HCT116 (cell line): ENCODE measurements around the gene BFSP1. TPM values are rescaled to one million over a fixed set of nuclear protein-coding genes. Genes with fewer than 3 reads are reported as not detected.

ENCODE experiments used
- ATAC-seq: fragments of 200-7000 bp; cut with Tn5 transposase; 2 replicates; pipeline ENCODE4 v1.9.1; 2020; ENCODE audit warnings: mild to moderate bottlenecking, moderate library complexity
- BruUV-seq: library from RNA; stranded (reverse); fragments of 400-500 nt; replicated peaks from 2 replicates; lab custom pipeline; 2021; lab: Mats Ljungman, UMichigan
- CTCF ChIA-PET: fragments of 300-600 bp; sonication (Branson Sonifier 250); formaldehyde crosslinking; loops from one replicate; lab custom pipeline; 2021; ENCODE audit warnings: antibody characterized with exemption; lab: Charles Lee
- POLR2A ChIA-PET: fragments of 300-600, 350-600 bp; sonication (Branson Sonifier 250); formaldehyde crosslinking; loops from one replicate; lab custom pipeline; 2021; ENCODE audit warnings: antibody characterized with exemption; lab: Charles Lee
- RAD21 ChIA-PET, 2 experiments: fragments of 300-600 bp; sonication (Branson Sonifier 250); formaldehyde crosslinking; loops; one replicate each; lab custom pipeline; 2023; ENCODE audit warnings: low total read pairs in 2 of 2; ENCODE audit not compliant: uncharacterized antibody in 2 of 2, unreplicated experiment in 2 of 2, low non-redundant PET in 1 of 2; lab: Charles Lee
- DNase-seq: peaks from one replicate; pipeline ENCODE4 v3.0.0-alpha.2; 2010; ENCODE audit warnings: low read depth, low spot score
- H2AFZ ChIP-seq: fragments of 200-600 bp; shearing (Covaris generic), sonication (generic); 2 replicates; pipeline ENCODE4 v1.6.1; 2017; ENCODE audit warnings: low read depth, mixed run types, mixed read lengths, antibody characterized with exemption, low read length; ENCODE audit not compliant: poor library complexity, severe bottlenecking
- H3K27ac ChIP-seq: 2 replicates; pipeline ENCODE4 v1.5.1; 2012; ENCODE audit warnings: low read depth, low read length
- H3K27me3 ChIP-seq: fragments of 200-600 bp; sonication (generic); 2 replicates; pipeline ENCODE4 v1.6.1; 2016; ENCODE audit warnings: mixed run types, low read length, mixed read lengths; ENCODE audit not compliant: insufficient read depth
- H3K36me3 ChIP-seq, 2 experiments: fragments of 200-500 bp in 1 of 2; fragments of 200-600 bp in 1 of 2; sonication (Bioruptor generic) in 1 of 2; sonication (generic) in 1 of 2; 2 replicates each; pipeline versions ENCODE4 v1.5.1 to v1.6.1; 2014 to 2016; ENCODE audit warnings: low read length in 2 of 2, inconsistent platforms in 1 of 2, mixed read lengths in 1 of 2, mixed run types in 1 of 2; ENCODE audit not compliant: insufficient read depth in 2 of 2, control insufficient read depth in 1 of 2
- H3K4me1 ChIP-seq, 2 experiments: fragments of 200-600 bp in 1 of 2; sonication (generic) in 1 of 2; 2 replicates each; pipeline versions ENCODE4 v1.5.1 to v1.6.1; 2012 to 2017; ENCODE audit warnings: low read length in 2 of 2, inconsistent platforms in 1 of 2, mild to moderate bottlenecking in 1 of 2, mixed read lengths in 1 of 2, mixed run types in 1 of 2, moderate library complexity in 1 of 2; ENCODE audit not compliant: insufficient read depth in 2 of 2, control insufficient read depth in 1 of 2
- H3K4me2 ChIP-seq: fragments of 200-600 bp; sonication (generic); 2 replicates; pipeline ENCODE4 v1.6.1; 2017; ENCODE audit warnings: mixed run types, low read length, mixed read lengths
- H3K4me3 ChIP-seq, 2 experiments: fragments of 200-600 bp in 1 of 2; sonication (generic) in 1 of 2; replicated peaks in 1 of 2; 2 replicates each; pipeline ENCODE4 v1.5.1; 2011 to 2016; ENCODE audit warnings: low read length in 2 of 2, control low read depth in 1 of 2, low read depth in 1 of 2, mild to moderate bottlenecking in 1 of 2, mixed read lengths in 1 of 2, mixed run types in 1 of 2
- H3K79me2 ChIP-seq: fragments of 200-600 bp; sonication (generic); 2 replicates; pipeline ENCODE4 v1.6.1; 2017; ENCODE audit warnings: mild to moderate bottlenecking, mixed run types, low read length, moderate library complexity, mixed read lengths; ENCODE audit not compliant: insufficient read depth
- H3K9ac ChIP-seq: fragments of 200-600 bp; sonication (generic); 2 replicates; pipeline ENCODE4 v1.6.1; 2016; ENCODE audit warnings: low read length, mixed read lengths
- H3K9me2 ChIP-seq: fragments of 200-600 bp; sonication (generic), shearing (Covaris generic); 2 replicates; pipeline ENCODE4 v1.6.1; 2017; ENCODE audit warnings: mixed run types, mild to moderate bottlenecking, moderate library complexity; ENCODE audit not compliant: insufficient read depth
- H3K9me3 ChIP-seq, 2 experiments: fragments of 200-500 bp in 1 of 2; fragments of 200-600 bp in 1 of 2; sonication (Bioruptor generic) in 1 of 2; sonication (generic) in 1 of 2; 2 replicates each; pipeline ENCODE4 v1.6.1; 2014 to 2017; ENCODE audit warnings: low read length in 2 of 2, mixed read lengths in 2 of 2, inconsistent platforms in 1 of 2, low read depth in 1 of 2, mild to moderate bottlenecking in 1 of 2, mixed run types in 1 of 2, moderate library complexity in 1 of 2; ENCODE audit not compliant: control insufficient read depth in 1 of 2, insufficient read depth in 1 of 2
- H4K20me1 ChIP-seq: fragments of 200-600 bp; sonication (generic), shearing (Covaris generic); 2 replicates; pipeline ENCODE4 v1.6.1; 2017; ENCODE audit warnings: mixed run types, mild to moderate bottlenecking, moderate library complexity; ENCODE audit not compliant: insufficient read depth
- ATF3 ChIP-seq: IDR thresholded peaks from 2 replicates; pipeline ENCODE4 v1.6.1; 2012
- CBX3 ChIP-seq: IDR thresholded peaks from 2 replicates; pipeline ENCODE4 v1.6.1; 2012; ENCODE audit warnings: low read depth
- CEBPB ChIP-seq: IDR thresholded peaks from 2 replicates; pipeline ENCODE4 v1.6.1; 2012; ENCODE audit warnings: low read depth
- EGR1 ChIP-seq: IDR thresholded peaks from 2 replicates; pipeline ENCODE4 v1.6.1; 2012; ENCODE audit warnings: low read depth
- ELF1 ChIP-seq: IDR thresholded peaks from 2 replicates; pipeline ENCODE4 v1.6.1; 2012; ENCODE audit warnings: low read depth, borderline replicate concordance
- EZH2 ChIP-seq: fragments of 200-600 bp; sonication (generic); IDR thresholded peaks from 2 replicates; pipeline ENCODE4 v1.6.1; 2017; ENCODE audit warnings: antibody characterized with exemption, mixed run types
- FOSL1 ChIP-seq: IDR thresholded peaks from 2 replicates; pipeline ENCODE4 v1.6.1; 2012; ENCODE audit warnings: low read depth
- JUND ChIP-seq: IDR thresholded peaks from 2 replicates; pipeline ENCODE4 v1.6.1; 2012
- POLR2AphosphoS5 ChIP-seq: IDR thresholded peaks from 2 replicates; pipeline ENCODE4 v1.6.1; 2011; ENCODE audit warnings: mild to moderate bottlenecking, low read depth, low read length, moderate library complexity
- RAD21 ChIP-seq: IDR thresholded peaks from 2 replicates; pipeline ENCODE4 v1.6.1; 2012; ENCODE audit warnings: low read depth, mild to moderate bottlenecking
- REST ChIP-seq: IDR thresholded peaks from 2 replicates; pipeline ENCODE4 v1.6.1; 2012; ENCODE audit warnings: low read depth
- SIN3A ChIP-seq: IDR thresholded peaks from 2 replicates; pipeline ENCODE4 v1.6.1; 2012; ENCODE audit warnings: low read depth
- TCF7L2 ChIP-seq: IDR thresholded peaks from 2 replicates; pipeline ENCODE4 v1.7.0; 2011; ENCODE audit warnings: borderline replicate concordance, inconsistent platforms; ENCODE audit not compliant: insufficient read depth, insufficient read length; ENCODE audit errors: extremely low read depth
- ZBTB33 ChIP-seq: IDR thresholded peaks from 2 replicates; pipeline ENCODE4 v1.6.1; 2011; ENCODE audit warnings: mild to moderate bottlenecking, low read length, moderate library complexity; ENCODE audit not compliant: insufficient replicate concordance; ENCODE audit errors: extremely low read depth
- ZNF274 ChIP-seq: fragments of 200-500 bp; sonication (Bioruptor generic); IDR thresholded peaks from 2 replicates; pipeline ENCODE4 v1.6.1; 2014; ENCODE audit warnings: mild to moderate bottlenecking, low read depth, low read length, inconsistent platforms
- intact Hi-C: fragments of 100-400 bp; cut with micrococcal nuclease; formaldehyde crosslinking; loops from 2 replicates; pipeline ENCODE4 v1.10.0; 2022
- total RNA-seq: library from RNA; stranded (reverse); gene quantifications from one replicate; pipeline ENCODE4 v1.2.1, GENCODE V29; 2021; ENCODE audit not compliant: unreplicated experiment

Gene BFSP1
- total RNA-seq, 1 experiment from 2014 or later = 8.8 TPM

GRCh38 chr20:17549131-17549530, 18.0 kb upstream of the BFSP1 start:
- Histone ChIP-seq H3K4me3 (no peak overlapping the region), H3K4me2 (no peak overlapping the region), H2AFZ (no peak overlapping the region), H3K27ac (no peak overlapping the region), H3K4me1 (no peaks in the 10 kb centered on the region), H3K9me3 (no peaks in the 10 kb centered on the region), H3K9ac (no peak overlapping the region), H3K79me2 (no peaks in the 10 kb centered on the region), H4K20me1 (no peaks in the 10 kb centered on the region), H3K9me2 (no peaks in the 10 kb centered on the region), H3K27me3 (no peaks in the 10 kb centered on the region), H3K36me3 (no peaks in the 10 kb centered on the region)
- no TSS peak for BruUV-seq
- intact Hi-C loops = no loop called here
- RAD21 ChIA-PET = no interaction called here
- ATAC-seq (no peak), DNase-seq (no peak)
- TF ChIP-seq CEBPB = no peak
- no peak for TF ChIP-seq TCF7L2
- TF ChIP-seq POLR2AphosphoS5 = no peak
- no peak for TF ChIP-seq EGR1
- TF ChIP-seq ZNF274 = no peak
- TF ChIP-seq SIN3A = no peak
- TF ChIP-seq EZH2 = no peak
- TF ChIP-seq REST = no peak
- no peak for TF ChIP-seq JUND
- TF ChIP-seq ZBTB33 = no peak
- no peak for TF ChIP-seq CBX3
- TF ChIP-seq FOSL1 = no peak
- TF ChIP-seq ATF3 = no peak
- no peak for TF ChIP-seq RAD21
- TF ChIP-seq ELF1 = no peak
- POLR2A ChIA-PET = no interaction called here
- CTCF ChIA-PET = no interaction called here
